ENCODE results near the gene BLTP2.

GRCh38 chr17:28597606-28598383 is 47.2 kb downstream of the BLTP2 start:
- TF ChIP-seq GATA2 (IDR thresholded peaks at IDR 0.05; ENCODE audit: low read depth, low read length) (no peak), GATA3 (IDR thresholded peaks at IDR 0.05; ENCODE audit: low read depth, low read length) (no peak)

All from SH-SY5Y (cell line).